ENCODE results near the gene LONP2.
"Not testable (repeated sequence)": the region's sequence is repeated elsewhere in the genome, so short reads cannot be mapped to it uniquely, and the experiment has no call there.

Gene LONP2

GRCh38 chr16:48295488-48296281 lies 51.6 kb downstream of the LONP2 start:
- DNase-seq: no peak

- DNase-seq: no peak
These were observed 55.4 kb downstream of the LONP2 start for GRCh38 chr16:48299471-48299870.

- no peak for DNase-seq
These were observed 56.3 kb downstream of the LONP2 start for GRCh38 chr16:48300391-48300856.

DNA sequence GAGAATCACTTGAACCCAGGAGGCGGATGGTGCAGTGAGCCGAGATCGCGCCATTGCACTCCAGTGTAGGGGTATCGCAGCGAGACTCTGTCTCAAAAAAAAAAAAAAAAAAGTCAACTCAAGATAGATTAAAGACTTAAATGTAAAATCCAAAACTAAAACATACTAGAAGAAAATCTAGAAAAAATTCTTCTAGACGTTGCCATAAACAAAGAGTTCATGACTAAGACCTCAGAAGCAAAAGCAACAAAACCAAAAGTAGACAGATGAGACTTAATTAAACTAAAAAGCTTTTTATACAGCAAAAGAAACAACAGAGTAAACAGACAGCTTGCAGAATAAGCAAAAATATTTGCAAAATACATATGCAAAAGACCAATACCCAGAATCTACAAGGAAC lies 64.4 kb downstream of the LONP2 start:
- DNase-seq: no peak

DNA sequence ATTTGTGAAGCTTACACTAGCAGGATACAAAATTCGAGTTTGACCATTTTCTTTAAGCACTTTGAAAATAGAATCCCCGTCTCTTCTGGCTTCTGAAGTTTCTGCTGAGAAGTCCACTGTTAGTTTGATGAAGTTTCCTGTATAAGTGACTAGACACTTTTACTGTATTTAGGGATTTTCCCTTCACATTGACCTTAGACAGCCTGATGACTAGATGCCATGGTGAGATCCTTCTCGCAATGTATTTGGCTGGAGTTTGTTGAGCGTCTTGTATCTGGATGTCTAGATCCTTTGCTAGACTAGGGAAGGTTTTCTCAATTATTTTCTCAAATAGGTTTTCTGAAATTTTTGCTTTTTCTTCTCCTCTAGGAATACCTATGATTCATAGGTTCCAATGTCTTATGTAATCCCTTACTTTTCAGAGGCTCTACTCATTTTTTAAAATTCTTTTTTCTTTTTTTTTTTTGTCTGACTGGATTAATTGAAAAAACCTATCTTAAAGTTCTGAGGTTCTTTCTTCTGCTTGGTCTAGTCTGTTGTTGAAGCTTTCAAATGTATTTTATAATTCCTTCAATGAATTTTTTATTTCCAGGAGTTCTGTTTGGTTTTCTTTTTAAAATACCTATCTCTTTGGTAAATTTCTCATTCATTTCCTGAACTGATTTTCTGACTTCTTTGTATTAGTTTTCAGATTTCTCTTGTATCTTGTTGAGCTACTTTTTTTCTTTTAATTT lies 67.0 kb downstream of the LONP2 start:
- no peak for DNase-seq

GRCh38 chr16:48313905-48314304 lies 69.8 kb downstream of the LONP2 start:
- DNase-seq: not testable (repeated sequence)

DNA sequence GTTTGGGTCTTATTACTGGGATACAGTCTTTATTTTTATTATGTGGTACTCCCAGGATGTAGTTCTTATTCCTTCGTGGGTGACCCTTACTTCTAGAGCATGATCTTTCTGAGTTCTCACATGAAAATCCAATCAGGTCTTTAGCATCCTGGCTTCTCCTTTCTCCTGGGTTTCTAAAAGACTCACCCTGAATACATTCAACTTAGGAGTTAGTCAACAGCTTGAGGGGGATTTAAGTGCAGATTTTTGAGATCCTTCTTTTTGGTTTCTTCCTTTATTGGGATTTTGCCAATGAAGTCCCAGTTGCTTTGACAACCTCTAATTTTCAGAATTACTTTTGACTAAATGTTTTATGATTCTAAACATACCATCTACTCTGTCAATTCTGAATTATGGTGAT lies 72.9 kb downstream of the LONP2 start:
- no peak for DNase-seq

DNA sequence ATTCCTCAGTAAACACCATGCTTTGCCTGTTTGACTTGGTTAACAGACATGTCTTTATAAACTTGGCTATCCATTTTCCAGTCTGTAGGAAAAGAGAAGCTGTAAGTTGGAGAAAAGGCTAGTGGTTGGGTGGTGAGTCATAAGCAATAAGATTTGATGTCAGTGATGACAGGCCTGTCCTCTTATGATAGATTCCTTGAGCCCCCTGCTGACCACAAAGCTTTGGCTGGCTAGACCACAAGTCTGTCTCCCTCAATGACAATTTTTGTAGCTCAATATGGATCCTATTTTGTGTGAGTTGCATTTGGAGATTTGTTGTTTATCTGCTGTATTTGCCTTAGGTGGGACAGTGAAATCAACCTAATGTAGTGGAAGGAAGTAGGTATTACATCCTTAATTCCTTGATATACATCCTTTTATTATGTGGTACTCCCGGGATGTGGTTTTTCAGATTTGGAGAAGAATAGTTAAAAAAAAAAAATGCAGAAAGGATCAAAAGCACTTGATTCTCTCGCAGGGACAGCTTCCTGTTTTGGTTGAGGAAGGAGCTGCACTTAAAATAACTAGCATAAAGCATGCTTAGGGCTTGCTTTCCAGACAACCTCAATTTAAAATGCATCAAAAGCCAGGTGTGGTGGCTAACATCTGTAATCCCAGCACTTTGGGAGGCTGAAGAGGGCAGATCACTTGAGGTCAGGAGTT lies 73.7 kb downstream of the LONP2 start:
- no peak for DNase-seq

- DNase-seq: peak in 1 of 2 experiments; percentile 20
These were observed 74.5 kb downstream of the LONP2 start for GRCh38 chr16:48318630-48319029.

GRCh38 chr16:48321317-48322036 lies 77.4 kb downstream of the LONP2 start:
- peak in 1 of 2 experiments; percentile 32 for DNase-seq

- DNase-seq: no peak
These were observed 80.0 kb downstream of the LONP2 start for GRCh38 chr16:48323783-48324775.

- no peak for DNase-seq
These were observed 82.8 kb downstream of the LONP2 start for GRCh38 chr16:48326915-48327314.

- DNase-seq: no peak
These were observed 85.0 kb downstream of the LONP2 start for GRCh38 chr16:48329138-48329537.

DNA sequence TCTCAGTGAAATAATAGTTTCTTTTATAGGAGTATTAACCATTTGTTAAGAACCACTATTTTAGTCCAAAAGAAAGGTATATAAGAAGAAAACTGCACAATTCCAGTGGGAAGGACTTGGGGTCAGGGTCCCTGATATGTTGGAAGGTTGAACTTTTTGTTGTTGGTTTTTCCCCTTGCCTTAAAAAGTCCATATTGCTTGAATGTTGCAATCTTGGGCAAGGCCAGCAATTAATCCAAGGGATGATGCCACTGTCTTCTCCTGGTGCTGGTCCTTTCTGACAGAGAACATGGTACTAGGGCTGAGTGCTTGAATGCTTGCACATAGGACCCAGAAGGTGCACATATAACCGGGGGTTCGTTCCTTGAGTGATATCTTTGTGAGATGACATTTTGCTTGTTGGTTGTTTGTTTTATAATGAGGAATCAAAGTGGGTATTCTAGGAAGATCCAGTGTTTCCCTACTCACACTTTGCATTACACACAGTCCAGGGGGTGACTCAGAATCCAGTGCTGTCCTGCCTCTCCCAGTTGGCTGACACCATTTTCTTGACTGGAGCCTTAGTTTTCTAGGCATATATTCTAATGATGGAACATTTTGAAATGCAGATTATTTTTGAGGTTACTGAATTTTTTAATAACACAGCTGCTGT lies 86.2 kb downstream of the LONP2 start:
- no peak for DNase-seq

DNA sequence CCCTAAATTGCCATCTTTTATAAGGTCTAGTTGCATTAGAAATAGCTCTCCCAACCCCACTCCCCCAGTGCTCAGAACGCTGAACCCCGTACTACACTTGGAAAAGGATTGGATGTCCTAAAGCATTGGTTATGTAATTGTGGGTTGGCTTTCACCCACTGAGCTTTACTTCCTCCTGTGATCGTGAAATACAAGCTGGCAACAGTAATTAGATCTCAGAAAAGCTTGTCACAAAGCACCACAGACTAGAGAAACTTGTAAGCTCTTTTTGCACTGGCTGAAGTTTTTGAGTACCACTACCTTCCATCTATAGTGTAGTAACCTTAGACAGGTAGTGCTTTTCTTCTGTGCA lies 86.7 kb downstream of the LONP2 start:
- no peak for DNase-seq

DNA sequence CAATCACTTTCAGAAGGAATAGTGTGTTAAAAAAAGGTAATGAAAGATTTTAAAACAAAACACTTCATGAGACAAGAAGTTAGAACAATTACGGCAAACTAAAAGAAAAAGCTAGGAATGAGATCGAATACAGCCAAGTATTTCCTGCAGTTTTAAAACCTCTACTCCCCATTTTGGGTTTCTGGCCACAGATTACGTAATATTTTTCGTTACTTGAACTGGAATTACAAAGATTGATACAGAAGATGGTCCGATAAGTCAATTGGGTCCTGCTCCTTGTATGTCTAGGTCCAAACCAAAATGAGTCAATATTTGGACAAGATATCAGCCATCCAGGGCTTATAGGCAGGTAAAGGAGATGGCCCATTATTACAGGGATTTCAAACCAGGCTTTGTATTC lies 88.9 kb downstream of the LONP2 start:
- DNase-seq: no peak

GRCh38 chr16:48334325-48334724 lies 90.2 kb downstream of the LONP2 start:
- DNase-seq: no peak

DNA sequence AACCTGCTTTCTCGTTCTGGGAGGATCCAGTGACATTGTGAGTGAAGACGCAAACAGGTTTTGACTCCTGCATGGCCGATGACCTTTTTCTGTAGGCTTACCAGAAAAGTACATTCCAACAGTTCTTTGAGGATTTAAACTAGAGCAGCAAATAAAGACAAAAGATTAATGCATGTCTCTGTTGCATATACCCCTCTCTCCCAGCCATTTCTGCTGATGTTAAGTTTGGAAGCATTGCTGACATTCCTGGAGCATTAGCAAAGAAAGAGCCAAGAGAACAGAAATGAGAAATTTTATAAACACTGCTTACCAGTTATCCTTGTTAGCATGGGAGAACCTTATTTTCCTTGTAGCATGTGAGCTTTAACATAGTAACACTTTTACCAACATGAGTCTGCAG lies 91.9 kb downstream of the LONP2 start:
- DNase-seq: no peak

DNA sequence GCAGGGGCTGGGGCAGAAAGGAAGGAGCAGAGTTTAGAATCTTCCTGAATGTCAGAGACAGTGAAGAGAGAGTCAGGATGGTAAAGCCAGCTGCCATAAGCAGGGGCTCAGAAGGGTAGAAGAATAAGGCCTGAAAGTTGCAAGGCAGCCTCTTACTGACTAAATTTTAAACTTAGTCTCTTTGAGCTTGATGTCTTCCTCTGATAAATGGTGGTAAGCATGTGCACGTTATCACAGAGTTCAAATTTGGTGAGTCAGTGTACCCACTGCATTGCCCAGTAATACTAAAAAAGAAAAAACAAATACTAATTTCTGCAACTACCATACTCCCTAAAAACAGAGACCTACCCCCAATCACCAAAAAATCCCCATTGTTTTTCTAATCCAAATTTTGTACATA lies 96.0 kb downstream of the LONP2 start:
- DNase-seq: no peak

DNA sequence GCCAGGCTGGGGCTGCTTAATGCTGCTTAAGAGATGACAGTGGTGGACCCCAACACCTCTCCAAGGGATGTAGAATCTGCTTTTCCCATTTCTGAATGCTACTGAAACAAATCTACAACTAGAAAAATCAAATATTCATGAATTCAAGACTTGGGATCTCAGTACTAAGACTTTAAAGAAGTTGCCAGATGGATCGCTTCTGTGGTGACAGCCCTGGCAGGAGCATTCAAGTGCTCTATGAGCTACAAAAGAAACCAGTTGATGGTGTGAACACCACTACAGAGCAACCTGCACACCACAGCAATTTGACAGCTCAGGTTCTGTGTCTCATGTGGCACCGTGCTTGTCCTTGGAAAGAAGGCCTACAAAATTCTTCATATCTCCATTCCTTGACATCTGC lies 98.5 kb downstream of the LONP2 start:
- DNase-seq: no peak

DNA sequence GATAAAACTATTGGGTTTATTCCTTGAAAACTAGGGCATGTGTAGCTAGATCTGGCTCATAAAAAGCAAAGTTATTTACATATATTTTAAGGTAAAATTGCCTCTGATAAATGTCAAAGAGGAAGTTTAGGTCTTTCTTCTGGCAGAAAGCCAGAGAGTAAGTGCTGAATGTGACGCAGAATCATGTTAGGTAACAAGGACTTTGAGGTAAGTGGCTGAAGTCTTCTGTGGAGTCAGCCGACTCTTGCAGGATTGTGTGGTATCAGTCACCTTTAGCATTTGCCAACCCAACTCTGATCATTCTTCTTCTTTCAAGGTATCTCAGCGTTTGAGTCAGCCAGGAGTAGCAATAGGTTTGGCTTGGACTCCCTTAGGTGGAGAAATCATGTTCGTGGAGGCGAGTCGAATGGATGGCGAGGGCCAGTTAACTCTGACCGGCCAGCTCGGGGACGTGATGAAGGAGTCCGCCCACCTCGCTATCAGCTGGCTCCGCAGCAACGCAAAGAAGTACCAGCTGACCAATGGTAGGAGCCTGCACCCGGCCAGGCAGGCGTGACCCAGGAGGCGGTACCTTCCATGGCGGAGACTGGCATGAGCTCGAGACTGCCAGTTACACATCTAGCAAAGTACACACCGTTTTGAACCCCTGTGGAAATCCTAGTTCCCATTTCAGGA lies 103.2 kb downstream of the LONP2 start:
- DNase-seq: no peak

All from stimulated activated CD4-positive, alpha-beta T cell treated with anti-CD3 and anti-CD28 coated beads, Interleukin-4, amount 100 ng/mL, for 4 hours (primary cell).